ENCODE data around the gene KLF17.

KLF17 gene, protein sequence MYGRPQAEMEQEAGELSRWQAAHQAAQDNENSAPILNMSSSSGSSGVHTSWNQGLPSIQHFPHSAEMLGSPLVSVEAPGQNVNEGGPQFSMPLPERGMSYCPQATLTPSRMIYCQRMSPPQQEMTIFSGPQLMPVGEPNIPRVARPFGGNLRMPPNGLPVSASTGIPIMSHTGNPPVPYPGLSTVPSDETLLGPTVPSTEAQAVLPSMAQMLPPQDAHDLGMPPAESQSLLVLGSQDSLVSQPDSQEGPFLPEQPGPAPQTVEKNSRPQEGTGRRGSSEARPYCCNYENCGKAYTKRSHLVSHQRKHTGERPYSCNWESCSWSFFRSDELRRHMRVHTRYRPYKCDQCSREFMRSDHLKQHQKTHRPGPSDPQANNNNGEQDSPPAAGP

DNA sequence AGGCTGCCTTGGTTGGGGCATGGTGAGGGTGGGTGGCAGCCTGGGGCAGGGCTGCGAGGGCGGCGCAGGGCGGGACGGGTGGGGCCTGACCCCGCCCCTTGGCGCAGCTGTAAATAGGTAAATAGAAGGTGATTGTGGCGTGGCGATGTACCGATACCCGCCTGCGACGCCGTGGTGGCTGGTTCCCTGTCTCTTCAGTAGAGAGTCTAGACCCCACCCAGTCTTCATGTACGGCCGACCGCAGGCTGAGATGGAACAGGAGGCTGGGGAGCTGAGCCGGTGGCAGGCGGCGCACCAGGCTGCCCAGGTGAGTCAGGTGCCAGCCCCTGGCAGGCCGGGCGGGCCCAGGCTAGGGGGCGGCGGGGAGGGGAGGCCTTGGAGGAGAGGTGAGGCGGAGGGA is at the start of gene KLF17:
KLF17 (plus strand) TSS at position 140 of the 400 bp plus-strand sequence; CDS start at position 227, 87 bp downstream.
- no peak for DNase-seq

DNA sequence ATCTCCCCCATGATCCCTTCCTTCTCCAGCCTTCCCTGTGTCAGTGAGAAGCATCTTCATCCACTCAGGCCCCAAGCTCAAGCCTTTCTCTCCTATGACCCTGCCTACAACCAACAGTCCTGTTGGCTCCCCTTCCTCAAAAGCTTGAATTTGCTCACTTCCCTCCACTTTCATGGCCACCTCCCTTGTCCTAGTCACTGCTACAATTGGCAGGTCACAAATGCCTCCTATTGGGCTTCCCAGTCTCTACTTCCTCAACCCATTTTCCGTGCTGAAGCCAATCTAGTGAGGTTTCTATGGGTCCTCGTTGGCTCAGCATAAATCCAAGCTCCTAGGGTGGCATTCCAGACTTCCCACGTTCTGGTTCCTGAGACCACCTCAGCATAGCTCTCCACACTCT is 47.2 kb upstream of the KLF17 start:
- DNase-seq = no peak

DNA sequence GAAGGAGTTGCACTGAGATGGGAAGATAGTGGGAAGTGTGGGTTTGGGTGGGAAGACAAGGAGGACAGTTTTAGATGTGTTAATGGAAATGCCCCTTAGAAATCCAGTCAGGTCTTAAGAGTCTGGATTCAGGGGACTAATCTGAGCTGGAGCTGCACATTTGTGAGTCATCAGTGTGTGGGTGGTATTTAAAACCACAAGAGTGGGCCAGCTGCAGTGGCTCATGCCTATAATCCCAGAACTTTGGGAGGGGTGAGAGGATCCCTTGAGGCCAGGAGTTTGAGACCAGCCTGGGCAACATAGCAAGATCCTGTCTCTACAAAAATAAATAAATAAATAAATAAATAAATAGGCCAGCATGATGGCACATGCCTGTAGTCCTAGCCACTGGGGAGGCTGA is 46.4 kb upstream of the KLF17 start:
- DNase-seq = no peak

DNA sequence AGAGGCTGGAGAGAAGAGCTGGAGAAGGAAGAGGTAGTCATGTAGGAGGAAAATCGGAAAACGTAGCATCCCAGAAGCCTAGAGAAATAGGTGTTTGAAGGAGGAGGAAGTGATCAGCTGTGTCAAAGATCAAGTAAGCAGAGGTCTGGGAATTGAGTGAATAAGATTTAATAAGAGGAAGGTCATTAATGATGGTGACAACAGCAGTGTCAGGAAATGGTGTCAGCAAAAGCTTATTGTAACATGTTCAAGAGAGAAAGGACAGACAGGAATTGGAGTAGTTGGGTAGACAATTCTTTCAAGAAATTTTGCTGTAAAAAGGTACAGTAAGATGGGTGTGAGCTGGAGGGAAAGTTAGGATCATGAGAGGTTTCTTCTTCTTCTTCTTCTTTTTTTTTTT is 45.8 kb upstream of the KLF17 start:
- DNase-seq = no peak

DNA sequence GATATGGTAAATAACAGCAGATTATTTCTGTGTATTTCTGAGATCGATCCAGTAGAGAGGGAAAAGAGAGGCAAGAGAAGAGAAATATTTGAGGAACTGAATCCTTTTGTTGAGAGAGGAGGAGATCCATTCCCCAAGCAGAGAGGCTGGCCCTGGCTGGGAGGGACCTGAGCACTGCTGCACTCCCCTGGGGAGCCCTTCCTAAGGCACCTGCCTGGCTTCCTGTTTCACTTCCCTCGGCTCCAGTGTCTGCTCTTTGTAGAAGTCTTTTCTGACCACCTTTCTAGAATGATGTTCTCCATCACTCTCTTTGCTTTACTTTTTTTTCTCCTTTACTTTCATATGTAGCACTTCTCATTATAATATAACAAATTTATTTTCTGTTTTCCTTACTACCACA is 45.1 kb upstream of the KLF17 start:
- DNase-seq = no peak

DNA sequence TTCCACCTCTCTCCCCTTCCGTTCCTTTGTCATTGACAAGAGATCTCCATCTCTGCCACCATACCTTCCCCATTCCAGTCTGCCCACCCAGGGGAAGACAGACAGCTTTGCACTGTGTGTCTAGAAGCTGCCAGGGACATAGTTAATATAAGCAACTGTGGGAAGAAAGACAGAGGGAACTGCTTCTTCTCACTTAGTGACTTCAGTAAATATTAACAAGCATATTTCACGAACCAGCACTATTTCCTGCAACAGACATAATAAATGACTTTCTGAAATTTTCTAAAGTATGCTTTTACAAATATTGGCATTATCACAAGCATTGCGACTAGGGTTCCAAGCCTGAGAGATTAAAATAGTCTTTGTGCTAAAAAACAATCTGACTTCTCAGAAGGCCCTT is 44.2 kb upstream of the KLF17 start:
- no peak for DNase-seq

DNA sequence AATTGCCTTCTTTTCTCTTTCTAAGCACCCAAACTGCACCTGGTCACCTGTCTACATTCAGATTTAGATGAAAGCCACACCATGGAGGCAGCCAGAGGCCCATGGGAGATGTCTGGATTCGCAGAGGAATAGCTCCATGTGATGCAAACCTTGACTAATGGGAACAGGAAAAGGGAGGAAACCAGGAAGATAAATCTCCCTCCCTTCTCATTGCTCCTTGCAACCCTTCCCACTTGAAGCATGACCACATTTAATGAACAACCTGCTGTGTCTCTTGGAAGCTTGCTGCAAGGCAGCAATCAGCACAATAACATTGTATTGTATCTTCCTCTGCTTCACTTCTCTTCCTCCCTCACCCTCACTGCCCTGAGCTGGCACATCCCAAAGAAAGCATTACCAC is 42.6 kb upstream of the KLF17 start:
- no peak for DNase-seq

DNA sequence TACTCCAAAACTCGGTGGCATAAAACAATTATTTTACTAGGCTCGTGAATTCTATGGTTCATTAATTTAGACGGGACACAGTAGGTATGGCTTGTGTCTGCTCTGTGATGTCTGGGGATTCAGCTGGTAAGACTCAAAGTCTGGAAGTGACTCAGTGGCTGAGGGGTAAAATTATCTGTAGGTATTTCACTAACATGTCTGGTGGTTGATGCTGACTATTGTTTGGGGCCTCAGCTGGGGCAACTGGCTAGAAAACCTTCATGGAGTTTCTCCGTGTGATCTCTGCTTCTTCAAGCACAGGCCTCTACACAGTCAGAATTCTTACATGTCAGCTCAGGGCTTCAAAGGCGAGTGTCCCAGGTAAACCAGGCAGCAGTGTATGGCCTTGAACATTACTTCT is 41.2 kb upstream of the KLF17 start:
- DNase-seq = no peak

DNA sequence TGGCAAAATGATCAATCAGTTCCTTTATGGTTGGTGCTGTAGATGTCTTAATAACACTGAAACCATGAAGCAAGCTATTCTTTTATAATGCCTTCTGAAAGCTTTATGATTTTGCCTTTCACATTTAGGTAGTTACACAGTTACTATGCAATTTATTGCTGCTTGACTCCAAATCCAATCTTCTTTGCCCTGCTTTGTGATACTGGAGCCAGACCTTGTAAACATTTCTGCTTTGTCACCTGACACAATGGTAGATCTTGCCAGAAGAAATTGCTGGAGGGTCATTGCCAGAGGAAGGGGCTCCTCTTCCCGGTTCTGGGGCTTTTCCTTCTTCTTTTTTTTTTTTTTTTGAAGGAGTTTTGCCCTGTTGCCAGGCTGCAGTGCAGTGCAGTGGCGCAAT is 40.5 kb upstream of the KLF17 start:
- DNase-seq = no peak

DNA sequence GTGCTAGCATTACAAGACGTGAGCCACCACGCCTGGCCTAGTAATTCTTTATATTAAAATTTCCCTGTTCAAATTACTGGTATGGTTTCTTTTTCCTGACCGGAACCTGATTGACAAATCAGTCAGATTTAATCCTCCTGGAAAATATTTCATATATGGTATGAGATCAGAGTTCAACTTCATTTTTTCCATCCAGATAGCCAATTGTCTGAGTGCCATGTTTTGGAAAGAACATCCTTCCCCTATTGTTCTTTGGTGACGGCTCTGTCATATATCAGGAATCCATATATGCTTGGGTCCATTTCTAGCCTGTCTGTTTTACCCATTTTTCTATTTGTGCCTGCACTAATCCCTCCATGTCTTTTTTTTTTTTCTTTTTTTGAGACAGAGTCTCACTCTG is 39.1 kb upstream of the KLF17 start:
- no peak for DNase-seq

DNA sequence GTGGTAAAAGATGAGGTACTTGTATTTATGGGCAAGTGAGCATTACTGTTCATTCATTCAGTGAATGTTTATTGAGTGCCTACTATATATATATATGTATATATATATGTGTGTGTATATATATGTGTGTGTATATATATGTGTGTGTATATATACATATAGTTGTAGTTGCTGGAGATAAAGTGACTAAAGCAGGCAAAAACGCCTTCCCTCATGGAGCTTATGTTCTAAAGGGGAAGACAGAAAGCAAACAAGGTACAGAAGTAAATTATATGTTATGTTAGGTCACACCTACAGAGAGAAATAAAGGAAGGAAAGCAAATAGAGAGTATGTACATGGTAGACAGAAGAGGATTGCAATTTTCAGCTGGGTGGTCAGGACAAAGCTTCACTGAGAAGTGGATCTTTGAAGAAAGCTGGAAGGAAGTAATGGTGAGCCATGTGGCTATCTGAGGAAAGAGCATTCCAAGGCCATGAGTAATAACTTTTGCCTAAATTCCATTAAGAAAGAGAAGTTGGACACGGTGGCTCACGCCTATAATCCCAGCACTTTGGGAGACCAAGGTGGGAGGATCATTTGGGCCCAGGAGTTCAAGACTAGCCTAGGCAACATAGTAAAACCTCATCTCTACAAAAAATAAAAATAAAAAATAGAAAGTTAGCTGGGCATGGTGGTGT is 33.5 kb upstream of the KLF17 start:
- DNase-seq = no peak

DNA sequence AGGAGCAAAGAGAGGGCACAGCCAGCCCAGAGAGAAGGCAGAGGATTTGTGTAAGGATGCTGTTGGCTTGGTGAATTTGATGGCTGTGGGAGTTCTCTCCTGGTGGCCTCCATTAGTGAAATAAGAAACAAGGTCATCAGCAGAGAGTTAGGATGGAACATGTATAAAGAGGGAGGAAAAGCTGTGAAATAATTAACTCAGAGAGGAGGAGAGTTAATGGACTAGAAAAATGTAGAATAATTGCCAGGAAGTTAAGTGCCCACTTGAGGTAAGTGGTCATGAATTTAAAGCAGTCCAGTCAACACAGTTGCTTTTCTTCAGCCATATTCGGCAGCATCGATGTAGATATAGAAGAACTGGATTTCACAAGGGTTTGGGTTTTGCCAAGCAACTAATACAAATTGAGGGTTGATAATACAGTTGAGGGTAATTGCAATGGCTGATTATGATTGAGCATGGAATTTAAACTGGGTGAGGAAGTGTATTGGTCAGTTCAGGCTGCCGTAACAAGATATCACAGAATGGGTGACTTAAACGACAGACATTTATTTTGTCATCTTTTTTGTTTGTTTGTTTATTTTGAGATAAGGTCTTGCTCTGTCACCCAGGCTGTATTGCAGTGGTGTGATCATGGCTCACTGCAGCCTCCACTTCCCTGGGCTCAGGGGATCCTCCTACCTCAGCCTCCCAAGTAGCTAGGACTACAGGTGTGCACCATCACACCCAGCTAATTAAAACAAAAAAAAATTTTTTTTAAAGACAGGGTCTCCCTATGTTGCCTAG is 31.7 kb upstream of the KLF17 start:
- DNase-seq = no peak

DNA sequence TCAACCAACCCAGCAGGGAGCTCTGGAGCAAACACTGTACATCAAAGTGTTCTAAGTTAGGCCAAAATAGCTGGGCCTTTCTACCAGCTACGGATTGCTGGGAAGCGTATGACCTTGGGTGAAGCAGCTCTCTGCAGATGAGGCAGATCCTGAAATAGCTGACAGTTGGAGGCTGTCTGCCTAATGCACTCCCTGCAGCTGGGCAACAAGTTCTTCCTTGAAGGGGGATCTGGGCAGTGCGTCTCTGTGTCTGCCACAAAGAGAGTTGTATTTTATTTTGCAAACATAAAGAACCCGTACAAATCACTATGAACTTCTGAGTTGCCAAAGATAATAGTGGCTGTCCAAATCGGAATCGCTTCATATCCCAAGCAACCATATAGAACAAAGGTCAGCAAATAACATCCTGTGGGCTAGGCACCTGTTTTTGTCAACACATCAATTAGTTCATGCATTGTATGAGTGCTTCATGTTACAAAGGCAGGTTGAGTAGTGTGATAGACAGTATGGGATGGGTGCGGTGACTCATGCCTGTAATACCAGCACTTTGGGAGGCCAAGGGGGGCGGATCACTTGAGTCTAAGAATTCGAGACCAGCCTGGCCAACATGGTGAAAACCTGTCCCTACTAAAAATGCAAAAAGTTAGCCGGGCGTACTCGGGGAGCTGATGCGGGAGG is 29.1 kb upstream of the KLF17 start:
- DNase-seq = no peak

DNA sequence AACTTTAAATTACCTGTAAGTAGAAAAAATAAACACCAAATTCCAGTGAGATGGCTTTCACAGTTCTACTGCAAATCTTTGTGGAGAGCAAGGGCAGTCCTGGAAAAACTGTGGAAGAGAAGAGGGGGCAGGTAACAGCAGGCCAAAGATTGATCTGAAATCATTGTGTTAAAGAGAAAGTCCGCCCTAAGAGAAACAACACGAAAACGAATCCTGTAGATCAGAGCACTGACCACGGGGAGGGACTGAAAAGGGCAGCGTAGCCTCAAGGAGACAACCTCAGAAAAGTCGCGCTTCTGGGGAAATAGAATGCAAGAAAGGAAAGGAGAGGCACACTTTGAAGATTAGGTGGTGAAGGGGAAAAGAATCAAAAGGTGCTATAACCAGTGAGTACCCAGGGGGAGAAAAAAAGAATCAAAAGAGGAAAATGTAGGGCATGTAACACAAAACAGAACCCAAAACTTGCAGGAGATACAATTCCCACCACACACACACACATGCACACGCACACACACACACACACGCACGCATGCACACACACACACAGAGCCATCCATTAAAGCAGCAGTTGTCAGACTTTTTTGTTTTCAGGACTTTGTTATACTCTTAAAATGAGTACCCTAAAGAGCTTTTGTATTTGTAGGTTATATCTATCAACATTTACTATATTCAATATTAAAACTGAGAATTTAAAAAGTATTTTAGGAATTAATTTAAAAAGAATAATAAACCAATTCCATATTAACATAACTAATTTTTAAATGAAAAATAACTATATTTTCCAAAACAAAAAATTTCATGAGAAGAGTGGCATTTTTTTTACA is 28.0 kb upstream of the KLF17 start:
- DNase-seq = no peak

DNA sequence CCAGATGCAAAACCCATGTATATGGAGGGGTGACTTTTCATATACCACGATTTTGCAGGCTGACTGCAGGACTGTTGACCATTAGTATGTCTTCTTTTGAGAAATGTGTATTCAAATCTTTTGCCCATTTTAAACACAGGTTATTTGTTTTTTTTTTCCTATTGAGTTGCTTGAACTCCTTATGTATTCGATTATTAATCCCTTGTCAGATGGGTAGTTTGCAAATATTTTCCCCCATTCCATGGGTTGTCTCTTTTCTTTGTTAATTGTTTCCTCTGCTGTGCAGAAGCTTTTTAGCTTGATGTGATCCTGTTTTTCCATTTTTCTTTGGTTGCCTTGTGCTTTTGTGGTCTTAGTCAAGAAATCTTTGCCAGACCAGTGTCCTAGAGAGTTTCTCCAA is 24.6 kb upstream of the KLF17 start:
- DNase-seq = no peak

DNA sequence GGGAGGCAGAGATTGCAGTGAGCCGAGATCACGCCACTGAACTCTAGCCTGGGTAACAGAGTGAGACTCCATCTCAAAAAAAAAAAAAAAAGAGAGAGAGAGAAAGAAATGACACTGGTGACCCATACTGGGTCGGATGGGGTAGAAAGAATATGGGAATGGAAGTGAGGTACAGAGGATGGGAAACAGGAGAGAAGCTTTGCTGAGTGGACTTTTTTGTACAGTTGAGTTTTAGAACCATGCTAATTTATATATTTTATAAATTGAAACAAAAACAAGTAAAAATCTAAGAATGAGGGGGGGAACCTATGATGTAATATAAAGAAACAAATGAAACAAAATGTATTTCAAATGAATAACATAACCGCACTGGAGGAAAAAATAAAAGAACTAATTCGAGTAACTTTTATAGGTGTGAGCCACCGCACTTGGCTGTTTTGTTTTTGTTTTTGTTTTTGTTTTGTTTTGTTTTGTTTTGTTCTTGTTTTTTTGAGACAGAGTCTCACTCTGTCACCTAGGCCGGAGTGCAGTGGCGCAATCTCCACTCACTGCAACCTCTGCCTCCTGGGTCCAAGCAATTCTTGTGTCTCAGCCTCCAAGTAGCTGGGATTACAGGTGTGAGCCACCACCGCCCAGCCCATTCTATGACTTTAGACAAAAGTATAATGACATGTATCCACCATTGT is 18.3 kb upstream of the KLF17 start:
- no peak for DNase-seq

DNA sequence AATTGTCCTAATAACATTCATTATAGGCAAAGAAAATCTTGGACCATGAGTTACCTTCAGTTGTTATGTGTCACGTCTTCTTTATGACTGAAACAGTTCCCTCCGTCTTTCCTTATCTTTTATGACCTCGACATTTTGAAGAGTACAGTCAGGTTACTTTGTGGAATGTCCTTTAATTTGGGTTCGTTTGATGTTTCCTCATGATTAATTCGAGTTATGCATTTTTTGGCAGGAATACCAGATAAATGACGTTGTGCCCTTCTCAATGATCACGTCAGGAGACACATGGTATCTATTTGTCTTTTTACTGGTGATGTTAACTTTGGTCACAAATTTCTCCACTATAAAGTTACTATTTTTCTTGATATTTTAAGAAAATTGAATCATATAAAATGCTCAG is 17.3 kb upstream of the KLF17 start:
- DNase-seq = no peak

DNA sequence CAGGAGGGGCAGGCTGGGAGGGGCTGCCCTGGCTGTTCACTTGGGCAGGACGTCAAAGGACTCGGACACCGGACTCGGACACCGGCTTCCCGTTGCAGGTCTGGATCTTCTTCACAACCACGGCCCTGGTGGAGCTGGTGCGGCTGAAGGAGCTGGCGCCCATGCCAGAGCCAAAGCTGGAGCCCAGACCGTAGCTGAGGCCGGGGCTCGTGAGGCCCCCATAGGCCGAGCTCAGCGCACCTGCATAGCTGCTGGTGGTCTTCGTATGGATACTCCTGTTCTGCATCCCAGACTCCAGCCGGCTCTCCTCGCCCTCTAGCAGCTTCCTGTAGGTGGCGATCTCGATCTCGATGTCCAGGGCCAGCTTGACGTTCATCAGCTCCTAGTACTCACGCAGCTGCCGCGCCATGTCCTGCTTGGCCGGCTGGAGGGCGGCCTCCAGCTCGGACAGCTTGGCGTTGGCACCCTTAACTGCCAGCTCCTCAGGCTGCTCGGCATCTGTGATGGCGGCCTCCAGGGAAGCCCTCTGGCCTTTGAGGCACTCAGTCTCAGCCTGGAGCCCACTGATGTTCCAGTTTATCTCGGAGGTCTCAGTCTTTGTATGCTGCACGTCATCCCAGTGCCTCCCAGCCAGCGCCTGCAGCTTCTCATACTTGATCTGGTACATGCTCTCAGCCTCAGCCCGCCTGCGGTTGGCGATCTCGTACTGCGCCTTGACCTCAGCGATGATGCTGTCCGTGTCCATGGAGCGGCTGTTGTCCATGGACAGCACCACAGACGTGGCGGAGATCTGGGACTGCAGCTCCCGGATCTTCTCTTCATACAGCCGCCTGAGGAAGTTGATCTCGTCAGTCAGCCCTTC is 15.1 kb upstream of the KLF17 start:
- DNase-seq = peak in 1 of 2 experiments; percentile 23

DNA sequence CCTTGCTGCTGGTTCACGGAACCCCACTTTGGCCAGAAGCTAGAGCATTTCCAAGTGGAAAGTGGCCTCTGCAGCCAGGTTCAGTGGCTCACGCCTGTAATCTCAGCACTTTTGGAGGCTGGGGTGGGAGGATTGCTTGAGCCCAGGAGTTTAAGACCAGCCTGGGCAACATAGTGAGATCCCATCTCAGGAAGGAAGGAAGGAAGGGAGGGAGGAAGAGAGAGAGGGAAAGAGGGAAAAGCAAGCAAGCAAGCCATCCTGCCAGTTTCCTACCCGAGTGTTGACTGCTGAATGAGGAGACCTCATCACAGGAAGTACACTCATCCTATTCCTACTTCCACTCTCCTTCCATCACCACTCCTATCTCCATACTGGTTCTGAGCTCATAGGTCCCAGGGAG is 12.8 kb upstream of the KLF17 start:
- DNase-seq = no peak

DNA sequence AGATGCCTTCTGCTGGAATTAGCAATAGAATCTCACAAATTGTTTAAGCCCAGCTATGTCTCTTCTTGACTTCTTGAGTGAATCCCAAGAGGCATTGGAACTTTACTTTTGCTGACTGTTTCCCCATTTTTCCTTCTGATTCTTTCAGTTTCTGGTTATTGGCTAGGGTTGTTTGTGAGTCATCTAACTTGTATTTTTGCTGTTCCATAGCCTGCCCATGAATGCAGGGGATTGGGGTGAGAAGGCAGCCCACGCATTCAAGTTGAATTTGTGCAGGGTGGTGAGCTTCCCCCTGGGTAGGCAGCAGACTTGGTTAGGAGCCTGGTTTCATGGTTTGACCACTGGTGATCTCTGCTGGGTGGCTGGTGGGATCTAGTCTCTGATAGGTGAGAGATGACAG is 10.4 kb upstream of the KLF17 start:
- DNase-seq = no peak

DNA sequence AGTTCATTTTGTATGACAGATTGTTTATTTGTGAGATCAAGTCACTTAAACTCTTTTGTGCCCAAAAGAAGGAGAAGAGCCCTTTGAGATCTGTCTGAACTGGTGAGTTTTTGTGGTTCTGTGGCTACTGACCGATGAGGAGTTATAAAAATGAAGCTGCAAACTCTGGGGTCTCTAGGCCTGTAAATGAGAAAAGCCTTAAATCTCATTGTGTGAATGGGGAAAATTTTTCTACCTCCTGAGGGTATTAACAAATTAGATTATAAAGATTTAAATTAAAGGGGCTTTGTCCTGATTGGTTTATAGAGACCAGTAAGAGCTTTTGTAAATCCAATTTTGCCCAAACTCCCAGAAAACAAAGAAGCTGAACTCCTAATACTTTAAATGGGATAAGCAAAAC is 9.7 kb upstream of the KLF17 start:
- DNase-seq = no peak

Data from activated T-cell treated with anti-CD3 and anti-CD28 coated beads, Interleukin-2, amount 50 U/mL, for 48 hours (primary cell).